ENCODE measurements around the gene PPP2R5C. TPM values are rescaled to one million over a fixed set of nuclear protein-coding genes. Genes with fewer than 3 reads are reported as not detected.
A peak's percentile ranks its signal among the peaks of the same experiment; 100 is the strongest.

PPP2R5C gene
- total and polyA plus RNA-seq, 7 experiments from 2014 or later: 155 to 449 (median 382) TPM

- Mint-ChIP-seq H3K9me3 (no peaks in the 10 kb centered on the region), H3K4me3 (peak overlapping the region in 4 of 10 donors; percentile 5 to 65 (median 20)), H3K4me1 (peaks cover 13 to 28% (median 26%) of the 10 kb centered on the region in 7 donors), H3K27ac (peak overlapping the region in 5 of 9 donors; percentile 13 to 85 (median 62)), H3K36me3 (no peaks in the 10 kb centered on the region), H3K27me3 (peaks cover 0 to 2% (median 0%) of the 10 kb centered on the region in 5 donors)
- intact Hi-C loops (cut with micrococcal nuclease): loop anchor here (1.0 to 5.0 kb wide), 11 partner anchors 59 to 556 kb away; partner anchors contain the start of genes CINP (in 1 of the 2), PPP2R5C (in 1 of the 2), TECPR2 (in 1 of the 2) and WDR20 (in 1 of the 2)
- ATAC-seq (peak; percentile 46), DNase-seq (peak; percentile 53 to 76 (median 70))
- Histone ChIP-seq H3K27me3 (ENCODE audit: control insufficient read depth in 2 of 2, insufficient read depth in 2 of 2, low read length in 2 of 2) (no peaks in the 10 kb centered on the region), H3K4me3 (ENCODE audit: low read length) (no peak overlapping the region), H3K9me3 (ENCODE audit: control insufficient read depth in 2 of 3, low read length in 3 of 3) (no peaks in the 10 kb centered on the region), H3K27ac (ENCODE audit: low read depth, low read length) (no peak overlapping the region), H3K4me1 (ENCODE audit: control insufficient read depth in 2 of 2, insufficient read depth in 2 of 2, low read length in 2 of 2) (peaks cover 12% of the 10 kb centered on the region in 2 donors), H3K36me3 (ENCODE audit: control insufficient read depth in 2 of 3, insufficient read depth in 3 of 3, low read length in 3 of 3) (peaks cover 0 to 5% (median 0%) of the 10 kb centered on the region in 3 experiments)
- POLR2A ChIA-PET: interaction anchor here (1.0 to 1.6 kb wide), 5 partner anchors 12 to 261 kb away, joined by 3 to 11 read pairs (median 3); no protein-coding TSS in a partner anchor
- CTCF ChIA-PET: interaction anchor here (0.5 to 2.6 kb wide), 10 partner anchors 10 to 561 kb away, joined by 3 to 16 read pairs (median 4); no protein-coding TSS in a partner anchor
These were observed 199.7 kb downstream of the PPP2R5C start for GRCh38 chr14:101961011-101961721.

GRCh38 chr14:101961746-101962502, 200.4 kb downstream of the PPP2R5C start:
- ChIA-PET CTCF (interaction anchor here (0.7 to 2.6 kb wide), 7 partner anchors 10 to 357 kb away, joined by 3 to 16 read pairs (median 4); no protein-coding TSS in a partner anchor), POLR2A (interaction anchor here (1.0 to 1.6 kb wide), 5 partner anchors 11 to 261 kb away, joined by 3 to 11 read pairs (median 3); no protein-coding TSS in a partner anchor)
- peak overlapping the region in 1 of 10 donors; percentile 34 for H3K4me3 Mint-ChIP-seq
- H3K4me3 ChIP-seq (ENCODE audit: low read length): no peak overlapping the region
- no peak overlapping the region for H3K27ac ChIP-seq (ENCODE audit: low read depth, low read length)
- no peak for ATAC-seq
- H3K27me3 Mint-ChIP-seq: peaks cover 0 to 2% (median 0%) of the 10 kb centered on the region in 5 donors
- peaks cover 0 to 5% (median 0%) of the 10 kb centered on the region in 3 experiments for H3K36me3 ChIP-seq (ENCODE audit: control insufficient read depth in 2 of 3, insufficient read depth in 3 of 3, low read length in 3 of 3)
- peaks cover 17 to 35% (median 31%) of the 10 kb centered on the region in 7 donors for H3K4me1 Mint-ChIP-seq
- no peak for DNase-seq
- no peaks in the 10 kb centered on the region for H3K27me3 ChIP-seq (ENCODE audit: control insufficient read depth in 2 of 2, insufficient read depth in 2 of 2, low read length in 2 of 2)
- peaks cover 14 to 19% of the 10 kb centered on the region in 2 donors for H3K4me1 ChIP-seq (ENCODE audit: control insufficient read depth in 2 of 2, insufficient read depth in 2 of 2, low read length in 2 of 2)
- no peaks in the 10 kb centered on the region for H3K9me3 Mint-ChIP-seq
- no peaks in the 10 kb centered on the region for H3K36me3 Mint-ChIP-seq
- H3K9me3 ChIP-seq (ENCODE audit: control insufficient read depth in 2 of 3, low read length in 3 of 3): no peaks in the 10 kb centered on the region
- H3K27ac Mint-ChIP-seq: no peak overlapping the region
- intact Hi-C loops (cut with micrococcal nuclease): loop anchor here (1.0 to 5.0 kb wide), 11 partner anchors 58 to 555 kb away; partner anchors contain the start of genes CINP (in 1 of the 2), PPP2R5C (in 1 of the 2), TECPR2 (in 1 of the 2) and WDR20 (in 1 of the 2)

- no peak overlapping the region for H3K27ac Mint-ChIP-seq
- no peaks in the 10 kb centered on the region for H3K36me3 Mint-ChIP-seq
- peaks cover 19 to 40% (median 36%) of the 10 kb centered on the region in 7 donors for H3K4me1 Mint-ChIP-seq
- CTCF ChIA-PET: interaction anchor here (0.7 to 1.6 kb wide), 3 partner anchors 14 to 624 kb away, joined by 3 to 5 read pairs (median 4); no protein-coding TSS in a partner anchor
- POLR2A ChIA-PET: interaction anchor here (1.3 to 1.5 kb wide), 3 partner anchors 11 to 262 kb away, joined by 3 read pairs; no protein-coding TSS in a partner anchor
- H3K27ac ChIP-seq (ENCODE audit: low read depth, low read length): no peak overlapping the region
- H3K4me3 ChIP-seq (ENCODE audit: low read length): no peak overlapping the region
- H3K4me3 Mint-ChIP-seq: no peak overlapping the region
- H3K36me3 ChIP-seq (ENCODE audit: control insufficient read depth in 2 of 3, insufficient read depth in 3 of 3, low read length in 3 of 3): peaks cover 0 to 5% (median 0%) of the 10 kb centered on the region in 3 experiments
- ATAC-seq (no peak), DNase-seq (no peak)
- H3K27me3 ChIP-seq (ENCODE audit: control insufficient read depth in 2 of 2, insufficient read depth in 2 of 2, low read length in 2 of 2): no peaks in the 10 kb centered on the region
- no peaks in the 10 kb centered on the region for H3K9me3 ChIP-seq (ENCODE audit: control insufficient read depth in 2 of 3, low read length in 3 of 3)
- peaks cover 0 to 2% (median 0%) of the 10 kb centered on the region in 5 donors for H3K27me3 Mint-ChIP-seq
- H3K4me1 ChIP-seq (ENCODE audit: control insufficient read depth in 2 of 2, insufficient read depth in 2 of 2, low read length in 2 of 2): peaks cover 16 to 20% of the 10 kb centered on the region in 2 donors
- no peaks in the 10 kb centered on the region for H3K9me3 Mint-ChIP-seq
- intact Hi-C loops (cut with micrococcal nuclease): loop anchor here (5.0 kb wide), 3 partner anchors 175 to 475 kb away; partner anchors contain the start of genes PPP2R5C (in 1 of the 2) and WDR20 (in 1 of the 2)
These were observed 201.0 kb downstream of the PPP2R5C start for GRCh38 chr14:101962503-101962874.

GRCh38 chr14:101963052-101963451, 201.5 kb downstream of the PPP2R5C start:
- Mint-ChIP-seq H3K36me3 (peaks cover 0 to 3% (median 2%) of the 10 kb centered on the region in 5 donors), H3K9me3 (no peaks in the 10 kb centered on the region), H3K4me1 (peaks cover 24 to 46% (median 42%) of the 10 kb centered on the region in 7 donors), H3K4me3 (no peak overlapping the region), H3K27me3 (peaks cover 0 to 2% (median 0%) of the 10 kb centered on the region in 5 donors), H3K27ac (peak overlapping the region in 2 of 9 donors; percentile 21)
- Histone ChIP-seq H3K9me3 (ENCODE audit: control insufficient read depth in 2 of 3, low read length in 3 of 3) (no peaks in the 10 kb centered on the region), H3K4me3 (ENCODE audit: low read length) (no peak overlapping the region), H3K27me3 (ENCODE audit: control insufficient read depth in 2 of 2, insufficient read depth in 2 of 2, low read length in 2 of 2) (no peaks in the 10 kb centered on the region), H3K36me3 (ENCODE audit: control insufficient read depth in 2 of 3, insufficient read depth in 3 of 3, low read length in 3 of 3) (peaks cover 0 to 5% (median 0%) of the 10 kb centered on the region in 3 experiments), H3K4me1 (ENCODE audit: control insufficient read depth in 2 of 2, insufficient read depth in 2 of 2, low read length in 2 of 2) (peaks cover 19 to 20% of the 10 kb centered on the region in 2 donors), H3K27ac (ENCODE audit: low read depth, low read length) (no peak overlapping the region)
- ATAC-seq (no peak), DNase-seq (no peak)
- intact Hi-C loops (cut with micrococcal nuclease): loop anchor here (5.0 kb wide), 3 partner anchors 174 to 474 kb away; partner anchors contain the start of genes PPP2R5C (in 1 of the 2) and WDR20 (in 1 of the 2)
- ChIA-PET CTCF (interaction anchor here (0.7 to 1.0 kb wide), 4 partner anchors 13 to 624 kb away, joined by 3 read pairs; no protein-coding TSS in a partner anchor), POLR2A (interaction anchor here (0.7 to 2.0 kb wide), 3 partner anchors 15 to 103 kb away, joined by 3 to 10 read pairs (median 3); no protein-coding TSS in a partner anchor)

GRCh38 chr14:101963656-101964296, 202.3 kb downstream of the PPP2R5C start:
- H3K4me3 Mint-ChIP-seq: peak overlapping the region; percentile 66 to 90 (median 72)
- H3K4me1 ChIP-seq (ENCODE audit: control insufficient read depth in 2 of 2, insufficient read depth in 2 of 2, low read length in 2 of 2): peaks cover 19 to 20% of the 10 kb centered on the region in 2 donors
- intact Hi-C loops (cut with micrococcal nuclease): loop anchor here (1.0 to 5.0 kb wide), 11 partner anchors 15 to 474 kb away; partner anchors contain the start of genes HSP90AA1 (in 2 of the 2), WDR20 (in 2 of the 2), PPP2R5C (in 1 of the 2) and ZNF839 (in 1 of the 2)
- peaks cover 29 to 51% (median 45%) of the 10 kb centered on the region in 7 donors for H3K4me1 Mint-ChIP-seq
- peak overlapping the region; percentile 45 to 92 (median 84) for H3K27ac Mint-ChIP-seq
- H3K9me3 Mint-ChIP-seq: no peaks in the 10 kb centered on the region
- peak overlapping the region; percentile 88 for H3K27ac ChIP-seq (ENCODE audit: low read depth, low read length)
- no peaks in the 10 kb centered on the region for H3K9me3 ChIP-seq (ENCODE audit: control insufficient read depth in 2 of 3, low read length in 3 of 3)
- peaks cover 0 to 3% (median 3%) of the 10 kb centered on the region in 5 donors for H3K36me3 Mint-ChIP-seq
- H3K36me3 ChIP-seq (ENCODE audit: control insufficient read depth in 2 of 3, insufficient read depth in 3 of 3, low read length in 3 of 3): peaks cover 0 to 9% (median 0%) of the 10 kb centered on the region in 3 experiments
- H3K27me3 ChIP-seq (ENCODE audit: control insufficient read depth in 2 of 2, insufficient read depth in 2 of 2, low read length in 2 of 2): no peaks in the 10 kb centered on the region
- no peak for DNase-seq
- H3K27me3 Mint-ChIP-seq: peaks cover 0 to 2% (median 0%) of the 10 kb centered on the region in 5 donors
- no peak for ATAC-seq
- POLR2A ChIA-PET: interaction anchor here (0.6 to 2.0 kb wide), 5 partner anchors 12 to 104 kb away, joined by 3 to 10 read pairs (median 3); no protein-coding TSS in a partner anchor
- H3K4me3 ChIP-seq (ENCODE audit: low read length): no peak overlapping the region
- CTCF ChIA-PET: interaction anchor here (0.5 to 1.0 kb wide), 4 partner anchors 14 to 350 kb away, joined by 3 to 4 read pairs (median 3); no protein-coding TSS in a partner anchor

Measured in naive thymus-derived CD4-positive, alpha-beta T cell (primary cell).